HEK293 (cell line): ENCODE results near the gene GCNT4.

Source experiments
- CTCF ChIA-PET: fragments of 350-600 bp; formaldehyde crosslinking; extraction: SDS; loops from one replicate; lab custom pipeline; 2021; ENCODE audit warnings: antibody characterized with exemption; lab: Yijun Ruan, JAX
- POLR2A ChIA-PET: fragments of 300-600 bp; formaldehyde crosslinking; extraction: SDS; loops from one replicate; lab custom pipeline; 2020; ENCODE audit warnings: antibody characterized with exemption, inconsistent platforms; lab: Yijun Ruan, JAX
- H3K27ac ChIP-seq: fragments of 200-500 bp; sonication (Bioruptor generic); 2 replicates; pipeline ENCODE4 v1.5.1; 2014; ENCODE audit warnings: low read depth, low read length, control low read depth, inconsistent platforms; ENCODE audit errors: extremely low read depth
- H3K36me3 ChIP-seq, 2 experiments: fragments of 200-500 bp in 1 of 2; sonication (Bioruptor generic) in 1 of 2; 1 replicate in 1 of 2; 2 replicates in 1 of 2; pipeline ENCODE4 v1.5.1; 2014 to 2017; ENCODE audit warnings: inconsistent platforms in 2 of 2, low read length in 2 of 2; ENCODE audit not compliant: control insufficient read depth in 2 of 2, insufficient read depth in 1 of 2
- H3K4me1 ChIP-seq: fragments of 200-500 bp; sonication (Bioruptor generic); 2 replicates; pipeline ENCODE4 v1.5.1; 2014; ENCODE audit warnings: mild to moderate bottlenecking, low read length, inconsistent platforms; ENCODE audit not compliant: control insufficient read depth, insufficient read depth
- H3K4me3 ChIP-seq: 2 replicates; pipeline ENCODE4 v1.5.1; 2011; ENCODE audit warnings: low read depth, mild to moderate bottlenecking, control low read depth, low read length, moderate library complexity
- H3K9me3 ChIP-seq: fragments of 200-500 bp; sonication (Bioruptor generic); 2 replicates; pipeline ENCODE4 v1.5.1; 2014; ENCODE audit warnings: low read depth, low read length, inconsistent platforms; ENCODE audit not compliant: control insufficient read depth, insufficient read depth
- GFI1B ChIP-seq: fragments of 450-650 bp; formaldehyde crosslinking; IDR thresholded peaks from 2 replicates; pipeline ENCODE4 v1.5.1; 2016; ENCODE audit warnings: missing biosample characterization, missing genetic modification characterization
- GLIS1 ChIP-seq: fragments of 450-650 bp; formaldehyde crosslinking; IDR thresholded peaks from 2 replicates; pipeline ENCODE4 v1.5.1; 2016; ENCODE audit warnings: missing biosample characterization, missing genetic modification characterization
- HOXA7 ChIP-seq: sonication (generic); formaldehyde crosslinking; IDR thresholded peaks from 2 replicates; pipeline ENCODE4 v1.8.1; 2022; ENCODE audit warnings: missing genetic modification reagents, borderline replicate concordance
- KLF16 ChIP-seq: fragments of 450-650 bp; formaldehyde crosslinking; IDR thresholded peaks from 2 replicates; pipeline ENCODE4 v1.5.1; 2017; ENCODE audit warnings: missing biosample characterization, missing genetic modification characterization
- PRDM1 ChIP-seq: fragments of 450-650 bp; formaldehyde crosslinking; IDR thresholded peaks from 2 replicates; pipeline ENCODE4; 2016; ENCODE audit warnings: missing biosample characterization, missing genetic modification characterization
- REST ChIP-seq: fragments of 450-650 bp; formaldehyde crosslinking; IDR thresholded peaks from 2 replicates; pipeline ENCODE4 v1.5.1; 2016; ENCODE audit warnings: missing biosample characterization, missing genetic modification characterization
- ZBTB17 ChIP-seq: fragments of 450-650 bp; formaldehyde crosslinking; IDR thresholded peaks from 2 replicates; pipeline ENCODE4 v1.5.1; 2016; ENCODE audit warnings: missing biosample characterization, missing genetic modification characterization
- ZBTB20 ChIP-seq: fragments of 450-650 bp; formaldehyde crosslinking; IDR thresholded peaks from 2 replicates; pipeline ENCODE4 v1.5.1; 2016; ENCODE audit warnings: missing biosample characterization, missing genetic modification characterization
- ZEB2 ChIP-seq: fragments of 450-650 bp; formaldehyde crosslinking; IDR thresholded peaks from 2 replicates; pipeline ENCODE4 v1.5.1; 2016; ENCODE audit warnings: missing biosample characterization, missing genetic modification characterization
- ZNF112 ChIP-seq: fragments of 450-650 bp; formaldehyde crosslinking; IDR thresholded peaks from 2 replicates; pipeline ENCODE4 v1.5.0; 2017; ENCODE audit warnings: missing biosample characterization, missing genetic modification characterization
- ZNF121 ChIP-seq: fragments of 450-650 bp; formaldehyde crosslinking; IDR thresholded peaks from 2 replicates; pipeline ENCODE4 v1.5.1; 2016; ENCODE audit warnings: missing biosample characterization, missing genetic modification characterization
- ZNF133 ChIP-seq: fragments of 450-650 bp; formaldehyde crosslinking; IDR thresholded peaks from 2 replicates; pipeline ENCODE4 v1.5.1; 2016; ENCODE audit warnings: missing biosample characterization, missing genetic modification characterization
- ZNF169 ChIP-seq: fragments of 450-650 bp; formaldehyde crosslinking; IDR thresholded peaks from 2 replicates; pipeline ENCODE4 v1.5.1; 2016; ENCODE audit warnings: missing biosample characterization, missing genetic modification characterization
- ZNF18 ChIP-seq: fragments of 450-650 bp; formaldehyde crosslinking; IDR thresholded peaks from 2 replicates; pipeline ENCODE4 v1.5.1; 2016; ENCODE audit warnings: missing biosample characterization, missing genetic modification characterization
- ZNF239 ChIP-seq: fragments of 450-650 bp; formaldehyde crosslinking; IDR thresholded peaks from 2 replicates; pipeline ENCODE4 v1.5.1; 2016; ENCODE audit warnings: missing biosample characterization, missing genetic modification characterization
- ZNF311 ChIP-seq: fragments of 450-650 bp; formaldehyde crosslinking; IDR thresholded peaks from 2 replicates; pipeline ENCODE4 v1.5.1; 2017; ENCODE audit warnings: missing biosample characterization, missing genetic modification characterization, borderline replicate concordance
- ZNF501 ChIP-seq: fragments of 450-650 bp; formaldehyde crosslinking; IDR thresholded peaks from 2 replicates; pipeline ENCODE4 v1.5.1; 2016; ENCODE audit warnings: missing biosample characterization, missing genetic modification characterization
- ZNF530 ChIP-seq: fragments of 450-650 bp; formaldehyde crosslinking; IDR thresholded peaks from 2 replicates; pipeline ENCODE4 v1.5.1; 2016; ENCODE audit warnings: low read depth, missing biosample characterization, missing genetic modification characterization
- ZNF626 ChIP-seq: fragments of 450-650 bp; sonication (Bioruptor Pico); formaldehyde crosslinking; IDR thresholded peaks from 2 replicates; pipeline ENCODE4 v1.5.1; 2018; ENCODE audit warnings: missing biosample characterization, missing genetic modification characterization, inconsistent platforms
- ZNF660 ChIP-seq: fragments of 450-650 bp; IDR thresholded peaks from 2 replicates; pipeline ENCODE4 v1.5.1; 2018; ENCODE audit warnings: missing biosample characterization, mild to moderate bottlenecking, missing genetic modification characterization
- ZNF843 ChIP-seq: fragments of 450-650 bp; formaldehyde crosslinking; IDR thresholded peaks from 2 replicates; pipeline ENCODE4 v1.5.1; 2016; ENCODE audit warnings: missing biosample characterization, missing genetic modification characterization
- ZSCAN30 ChIP-seq: fragments of 450-650 bp; IDR thresholded peaks from 2 replicates; pipeline ENCODE4 v1.5.1; 2018; ENCODE audit warnings: missing biosample characterization, mild to moderate bottlenecking, missing genetic modification characterization, moderate library complexity
- TF ChIP-seq, protein P1 (sequence below): fragments of 450-650 bp; formaldehyde crosslinking; IDR thresholded peaks from 2 replicates; pipeline ENCODE4 v1.5.1; 2016; ENCODE audit warnings: missing biosample characterization, missing genetic modification characterization
- TF ChIP-seq, protein P2 (sequence below): fragments of 450-650 bp; formaldehyde crosslinking; IDR thresholded peaks from 2 replicates; pipeline ENCODE4 v1.5.1; 2016; ENCODE audit warnings: missing biosample characterization, missing genetic modification characterization

Gene GCNT4

DNA sequence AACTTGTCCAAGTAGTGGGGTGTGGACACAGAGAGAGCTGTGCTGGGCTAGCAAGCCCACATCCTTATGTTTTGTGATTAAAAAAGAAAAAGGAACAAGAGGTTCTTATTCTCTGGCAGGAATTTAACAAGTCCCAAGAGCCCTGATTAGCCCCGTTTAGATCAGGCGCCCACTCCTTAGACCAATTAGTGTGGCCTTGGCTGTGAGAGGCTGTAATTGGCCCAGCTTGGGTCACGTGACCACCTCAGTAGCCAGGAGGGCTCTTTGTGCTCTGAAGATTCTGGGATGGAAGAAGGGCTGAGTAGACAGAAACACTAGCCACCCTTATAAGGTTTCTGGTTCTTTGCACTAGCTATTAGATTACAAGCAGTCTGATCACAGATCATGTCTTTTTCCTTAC is 31.1 kb downstream of the GCNT4 start (continued):
- TF ChIP-seq REST (no peak), ZNF239 (tag by site-specific recombination) (no peak), HOXA7 (CRISPR knock-in tag) (no peak), GFI1B (tag by site-specific recombination) (no peak), ZNF121 (tag by site-specific recombination) (no peak), ZNF530 (no peak), ZNF133 (no peak), ZSCAN30 (tag by site-specific recombination) (no peak)
- TF ChIP-seq, protein P1, sequence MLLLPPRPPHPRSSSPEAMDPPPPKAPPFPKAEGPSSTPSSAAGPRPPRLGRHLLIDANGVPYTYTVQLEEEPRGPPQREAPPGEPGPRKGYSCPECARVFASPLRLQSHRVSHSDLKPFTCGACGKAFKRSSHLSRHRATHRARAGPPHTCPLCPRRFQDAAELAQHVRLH (tag by site-specific recombination): no peak

GRCh38 chr5:75020016-75020656 is 32.2 kb downstream of the GCNT4 start:
- TF ChIP-seq ZEB2 (tag by site-specific recombination) (no peak), ZNF112 (tag by site-specific recombination) (no peak), ZNF843 (no peak), ZBTB17 (no peak), ZNF311 (no peak)
- TF ChIP-seq, protein P2, sequence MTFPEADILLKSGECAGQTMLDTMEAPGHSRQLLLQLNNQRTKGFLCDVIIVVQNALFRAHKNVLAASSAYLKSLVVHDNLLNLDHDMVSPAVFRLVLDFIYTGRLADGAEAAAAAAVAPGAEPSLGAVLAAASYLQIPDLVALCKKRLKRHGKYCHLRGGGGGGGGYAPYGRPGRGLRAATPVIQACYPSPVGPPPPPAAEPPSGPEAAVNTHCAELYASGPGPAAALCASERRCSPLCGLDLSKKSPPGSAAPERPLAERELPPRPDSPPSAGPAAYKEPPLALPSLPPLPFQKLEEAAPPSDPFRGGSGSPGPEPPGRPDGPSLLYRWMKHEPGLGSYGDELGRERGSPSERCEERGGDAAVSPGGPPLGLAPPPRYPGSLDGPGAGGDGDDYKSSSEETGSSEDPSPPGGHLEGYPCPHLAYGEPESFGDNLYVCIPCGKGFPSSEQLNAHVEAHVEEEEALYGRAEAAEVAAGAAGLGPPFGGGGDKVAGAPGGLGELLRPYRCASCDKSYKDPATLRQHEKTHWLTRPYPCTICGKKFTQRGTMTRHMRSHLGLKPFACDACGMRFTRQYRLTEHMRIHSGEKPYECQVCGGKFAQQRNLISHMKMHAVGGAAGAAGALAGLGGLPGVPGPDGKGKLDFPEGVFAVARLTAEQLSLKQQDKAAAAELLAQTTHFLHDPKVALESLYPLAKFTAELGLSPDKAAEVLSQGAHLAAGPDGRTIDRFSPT (tag by site-specific recombination): no peak
- CTCF ChIA-PET: no interaction called here
- no peaks in the 10 kb centered on the region for H3K9me3 ChIP-seq
- no peak overlapping the region for H3K27ac ChIP-seq
- no peak overlapping the region for H3K4me3 ChIP-seq
- POLR2A ChIA-PET: no interaction called here
- no peaks in the 10 kb centered on the region for H3K36me3 ChIP-seq
- H3K4me1 ChIP-seq: no peaks in the 10 kb centered on the region

DNA sequence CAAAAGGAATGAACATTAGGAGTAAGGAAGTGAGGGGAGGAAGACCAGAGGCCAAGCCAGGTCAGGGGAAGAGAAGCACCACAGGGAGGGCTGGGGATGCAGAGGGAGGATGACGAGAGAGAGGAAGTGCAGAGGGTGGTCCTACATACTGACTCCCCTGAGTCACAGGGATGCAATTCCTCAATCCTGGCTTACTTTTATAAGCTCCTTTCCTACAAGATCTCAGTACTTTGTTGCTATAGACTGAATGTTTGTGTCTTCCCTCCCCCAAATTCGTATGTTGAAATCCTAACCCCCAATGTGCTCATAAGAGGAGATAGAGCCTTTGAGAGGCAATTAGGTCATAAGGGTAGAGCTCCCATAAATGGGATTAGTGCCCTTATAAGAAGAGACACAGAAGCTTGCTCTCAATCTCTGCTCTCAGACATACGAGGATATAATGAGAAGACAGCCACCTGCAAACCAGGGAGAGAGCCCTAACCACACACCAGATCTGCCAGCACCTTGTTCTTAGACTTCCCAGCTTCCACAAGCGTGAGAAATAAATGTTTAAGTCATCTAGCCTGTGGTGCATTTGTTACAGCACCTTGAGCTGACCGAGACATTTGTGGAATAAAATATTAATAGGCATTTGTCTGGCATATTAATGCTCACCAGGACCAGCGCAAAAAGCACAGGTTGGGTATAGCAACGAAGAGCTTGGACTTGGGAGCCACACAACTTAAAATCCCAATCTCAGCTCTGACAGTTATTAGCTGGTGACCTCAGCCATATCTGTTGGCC is 33.4 kb downstream of the GCNT4 start:
- Histone ChIP-seq H3K27ac (no peak overlapping the region), H3K9me3 (no peaks in the 10 kb centered on the region), H3K4me3 (no peak overlapping the region), H3K4me1 (no peaks in the 10 kb centered on the region), H3K36me3 (no peaks in the 10 kb centered on the region)
- ChIA-PET POLR2A (no interaction called here), CTCF (interaction anchor here (0.7 kb wide), 1 partner anchor 62 kb away, joined by 3 read pairs; no protein-coding TSS in a partner anchor)
- TF ChIP-seq ZNF501 (tag by site-specific recombination) (no peak), ZNF311 (no peak), GLIS1 (tag by site-specific recombination) (no peak), KLF16 (tag by site-specific recombination) (no peak), ZSCAN30 (tag by site-specific recombination) (no peak), ZBTB20 (tag by site-specific recombination) (no peak), ZNF626 (tag by site-specific recombination) (no peak), ZNF660 (tag by site-specific recombination) (no peak), ZNF18 (tag by site-specific recombination) (no peak), ZNF169 (tag by site-specific recombination) (no peak), PRDM1 (tag by site-specific recombination) (no peak), GFI1B (tag by site-specific recombination) (no peak)
